Neural cell (in vitro differentiated cells): ENCODE data around the gene TMEM212. TPM values are rescaled to one million over a fixed set of nuclear protein-coding genes. Genes with fewer than 3 reads are reported as not detected.

ENCODE experiments used
- H2AFZ ChIP-seq: fragments of 200-600, 300-800 bp; sonication (generic), shearing (Covaris generic); 2 replicates; pipeline ENCODE4 v1.6.0; 2014; ENCODE audit warnings: low read depth, mild to moderate bottlenecking, antibody characterized with exemption, low read length, moderate library complexity
- H3F3A ChIP-seq: fragments of 200-600 bp; shearing (Covaris generic); 2 replicates; pipeline ENCODE4 v1.6.1; 2016; ENCODE audit warnings: mild to moderate bottlenecking, moderate library complexity, mixed read lengths, antibody characterized with exemption, low read length; ENCODE audit not compliant: insufficient read depth, poor library complexity, severe bottlenecking
- H3K27ac ChIP-seq: fragments of 200-600, 300-800 bp; sonication (generic), shearing (Covaris generic); 2 replicates; pipeline ENCODE4 v1.5.1; 2014; ENCODE audit warnings: mild to moderate bottlenecking, low read length, moderate library complexity
- H3K27me3 ChIP-seq: fragments of 300-800, 200-600 bp; sonication (generic), shearing (Covaris generic); 2 replicates; pipeline ENCODE4 v1.6.0; 2014; ENCODE audit warnings: mild to moderate bottlenecking, low read depth, low read length, moderate library complexity; ENCODE audit not compliant: insufficient read depth
- H3K36me3 ChIP-seq: fragments of 300-800, 200-600 bp; sonication (generic), shearing (Covaris generic); 2 replicates; pipeline ENCODE4 v1.5.1; 2014; ENCODE audit warnings: mild to moderate bottlenecking, antibody characterized with exemption, low read length, moderate library complexity; ENCODE audit not compliant: insufficient read depth
- H3K4me2 ChIP-seq: fragments of 300-800, 200-600 bp; sonication (generic), shearing (Covaris generic); 2 replicates; pipeline ENCODE4 v1.6.0; 2014; ENCODE audit warnings: mild to moderate bottlenecking, low read length
- H3K4me3 ChIP-seq: fragments of 300-800, 200-600 bp; sonication (generic), shearing (Covaris generic); 2 replicates; pipeline ENCODE4 v1.5.1; 2014; ENCODE audit warnings: mild to moderate bottlenecking, low read length, moderate library complexity
- H3K79me2 ChIP-seq: fragments of 200-600 bp; shearing (Covaris generic); replicated peaks from 2 replicates; pipeline ENCODE4 v1.6.0; 2014; ENCODE audit warnings: mild to moderate bottlenecking, low read length, moderate library complexity; ENCODE audit not compliant: insufficient read depth
- H3K9ac ChIP-seq: fragments of 300-800, 200-600 bp; sonication (generic), shearing (Covaris generic); 2 replicates; pipeline ENCODE4 v1.6.1; 2016; ENCODE audit warnings: mild to moderate bottlenecking, low read length, mixed read lengths
- H3K9me2 ChIP-seq: fragments of 200-600 bp; shearing (Covaris generic); 2 replicates; pipeline ENCODE4 v1.6.1; 2016; ENCODE audit warnings: mild to moderate bottlenecking, low read length, mixed read lengths; ENCODE audit not compliant: insufficient read depth
- H3K9me3 ChIP-seq: fragments of 200-600, 300-800 bp; sonication (generic), shearing (Covaris generic); 2 replicates; pipeline ENCODE4 v1.6.1; 2016; ENCODE audit warnings: mild to moderate bottlenecking, mixed run types, low read length, moderate library complexity, mixed read lengths
- H4K20me1 ChIP-seq: fragments of 200-600 bp; shearing (Covaris generic); 2 replicates; pipeline ENCODE4 v1.6.1; 2016; ENCODE audit warnings: mild to moderate bottlenecking, mixed run types; ENCODE audit not compliant: insufficient read depth
- CTCF ChIP-seq: fragments of 450-650 bp; IDR thresholded peaks from 2 replicates; pipeline ENCODE4 v1.5.1; 2014; ENCODE audit warnings: antibody characterized with exemption, mild to moderate bottlenecking, moderate library complexity; ENCODE audit not compliant: poor library complexity, severe bottlenecking
- EP300 ChIP-seq: fragments of 450-650 bp; conservative IDR thresholded peaks from 2 replicates; pipeline ENCODE4 v1.6.1; 2014; ENCODE audit warnings: antibody characterized with exemption, mild to moderate bottlenecking, moderate library complexity; ENCODE audit not compliant: poor library complexity, severe bottlenecking
- EZH2 ChIP-seq: fragments of 200-600, 300-800 bp; shearing (Covaris generic), sonication (generic); IDR thresholded peaks from 2 replicates; pipeline ENCODE4 v1.6.1; 2014; ENCODE audit warnings: antibody characterized with exemption, low read length, borderline replicate concordance, mild to moderate bottlenecking; ENCODE audit not compliant: insufficient read depth, poor library complexity, severe bottlenecking
- MXI1 ChIP-seq: fragments of 450-650 bp; conservative IDR thresholded peaks from 2 replicates; pipeline ENCODE4 v1.6.1; 2014; ENCODE audit warnings: antibody characterized with exemption, mild to moderate bottlenecking; ENCODE audit not compliant: poor library complexity, severe bottlenecking
- POLR2AphosphoS5 ChIP-seq: IDR thresholded peaks from 2 replicates; pipeline ENCODE4 v1.6.1; 2012
- RAD21 ChIP-seq: fragments of 450-650 bp; conservative IDR thresholded peaks from 2 replicates; pipeline ENCODE4 v1.6.1; 2014; ENCODE audit warnings: antibody characterized with exemption, mild to moderate bottlenecking, moderate library complexity
- SMC3 ChIP-seq: fragments of 450-650 bp; conservative IDR thresholded peaks from 2 replicates; pipeline ENCODE4 v1.6.1; 2014; ENCODE audit warnings: antibody characterized with exemption, mild to moderate bottlenecking, moderate library complexity; ENCODE audit not compliant: poor library complexity
- TAF1 ChIP-seq: IDR thresholded peaks from 2 replicates; pipeline ENCODE4 v1.6.1; 2012; ENCODE audit warnings: low read depth
- polyA plus RNA-seq: library from polyadenylated mRNA; depleted of rRNA; stranded (reverse); fragments of >200 nt; gene quantifications from 2 replicates; pipeline ENCODE4 v1.2.3, GENCODE V29; 2014
- TF ChIP-seq, protein P1 (sequence below): IDR thresholded peaks from 2 replicates; pipeline ENCODE4 v1.6.1; 2012; ENCODE audit warnings: borderline replicate concordance

Gene TMEM212
- polyA plus RNA-seq, 1 donor from 2014 or later: not detected

DNA sequence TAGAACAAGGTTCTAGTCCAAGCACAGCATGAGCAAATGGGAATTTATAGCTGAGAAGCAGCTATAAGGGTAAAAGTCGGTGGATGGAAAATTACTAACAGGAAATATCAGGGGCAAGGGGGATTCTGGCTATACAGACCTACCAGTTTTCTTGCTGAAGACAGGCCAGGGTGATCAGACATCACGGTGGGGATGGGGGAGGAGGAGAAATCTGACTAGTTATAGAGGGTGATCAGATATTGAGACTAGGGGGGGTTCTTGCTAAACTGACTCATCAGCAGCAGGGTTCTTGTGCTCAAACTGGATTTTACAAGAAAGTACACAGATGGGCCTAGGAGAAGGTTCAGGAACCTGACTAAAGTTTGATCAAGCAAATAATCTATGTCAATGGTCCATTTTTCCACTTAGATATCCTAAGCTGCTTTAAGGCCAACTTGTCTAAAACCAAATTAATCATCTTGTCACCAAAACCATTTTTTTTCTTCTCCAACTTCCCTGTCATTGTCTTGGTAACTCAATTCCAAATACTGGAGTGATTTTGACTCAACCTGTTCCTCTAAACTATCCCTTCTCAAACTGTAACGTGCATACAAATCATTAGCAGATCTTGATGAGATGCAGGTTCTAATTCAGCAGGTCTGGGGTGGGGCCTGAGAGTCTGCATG lies 4.6 kb downstream of the TMEM212 start:
- H3K9me2 ChIP-seq: no peaks in the 10 kb centered on the region
- no peak overlapping the region for H3K4me2 ChIP-seq
- H4K20me1 ChIP-seq: no peaks in the 10 kb centered on the region
- H3K27ac ChIP-seq: no peak overlapping the region
- no peaks in the 10 kb centered on the region for H3K27me3 ChIP-seq
- no peaks in the 10 kb centered on the region for H3K36me3 ChIP-seq
- H2AFZ ChIP-seq: no peak overlapping the region
- no peaks in the 10 kb centered on the region for H3K79me2 ChIP-seq
- no peaks in the 10 kb centered on the region for H3F3A ChIP-seq
- TF ChIP-seq EZH2: no peak
- TF ChIP-seq EP300: no peak
- no peak for TF ChIP-seq CTCF
- no peak for TF ChIP-seq POLR2AphosphoS5
- no peak for TF ChIP-seq SMC3
- TF ChIP-seq, protein P1, sequence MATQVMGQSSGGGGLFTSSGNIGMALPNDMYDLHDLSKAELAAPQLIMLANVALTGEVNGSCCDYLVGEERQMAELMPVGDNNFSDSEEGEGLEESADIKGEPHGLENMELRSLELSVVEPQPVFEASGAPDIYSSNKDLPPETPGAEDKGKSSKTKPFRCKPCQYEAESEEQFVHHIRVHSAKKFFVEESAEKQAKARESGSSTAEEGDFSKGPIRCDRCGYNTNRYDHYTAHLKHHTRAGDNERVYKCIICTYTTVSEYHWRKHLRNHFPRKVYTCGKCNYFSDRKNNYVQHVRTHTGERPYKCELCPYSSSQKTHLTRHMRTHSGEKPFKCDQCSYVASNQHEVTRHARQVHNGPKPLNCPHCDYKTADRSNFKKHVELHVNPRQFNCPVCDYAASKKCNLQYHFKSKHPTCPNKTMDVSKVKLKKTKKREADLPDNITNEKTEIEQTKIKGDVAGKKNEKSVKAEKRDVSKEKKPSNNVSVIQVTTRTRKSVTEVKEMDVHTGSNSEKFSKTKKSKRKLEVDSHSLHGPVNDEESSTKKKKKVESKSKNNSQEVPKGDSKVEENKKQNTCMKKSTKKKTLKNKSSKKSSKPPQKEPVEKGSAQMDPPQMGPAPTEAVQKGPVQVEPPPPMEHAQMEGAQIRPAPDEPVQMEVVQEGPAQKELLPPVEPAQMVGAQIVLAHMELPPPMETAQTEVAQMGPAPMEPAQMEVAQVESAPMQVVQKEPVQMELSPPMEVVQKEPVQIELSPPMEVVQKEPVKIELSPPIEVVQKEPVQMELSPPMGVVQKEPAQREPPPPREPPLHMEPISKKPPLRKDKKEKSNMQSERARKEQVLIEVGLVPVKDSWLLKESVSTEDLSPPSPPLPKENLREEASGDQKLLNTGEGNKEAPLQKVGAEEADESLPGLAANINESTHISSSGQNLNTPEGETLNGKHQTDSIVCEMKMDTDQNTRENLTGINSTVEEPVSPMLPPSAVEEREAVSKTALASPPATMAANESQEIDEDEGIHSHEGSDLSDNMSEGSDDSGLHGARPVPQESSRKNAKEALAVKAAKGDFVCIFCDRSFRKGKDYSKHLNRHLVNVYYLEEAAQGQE: no peak
- TF ChIP-seq RAD21: no peak
- no peak for TF ChIP-seq MXI1
- no peak for TF ChIP-seq TAF1
- H3K9ac ChIP-seq: no peak overlapping the region
- no peaks in the 10 kb centered on the region for H3K9me3 ChIP-seq
- H3K4me3 ChIP-seq: no peak overlapping the region

- no peak overlapping the region for H3K4me3 ChIP-seq
- no peak overlapping the region for H3K9ac ChIP-seq
- H4K20me1 ChIP-seq: no peaks in the 10 kb centered on the region
- H3K27ac ChIP-seq: no peak overlapping the region
- H3K9me2 ChIP-seq: no peaks in the 10 kb centered on the region
- no peaks in the 10 kb centered on the region for H3K9me3 ChIP-seq
- H3K4me2 ChIP-seq: no peak overlapping the region
- H2AFZ ChIP-seq: no peak overlapping the region
- H3K27me3 ChIP-seq: no peaks in the 10 kb centered on the region
- TF ChIP-seq RAD21: no peak
- TF ChIP-seq EZH2: no peak
- TF ChIP-seq SMC3: no peak
- no peak for TF ChIP-seq TAF1
- no peaks in the 10 kb centered on the region for H3K79me2 ChIP-seq
- no peaks in the 10 kb centered on the region for H3K36me3 ChIP-seq
- no peaks in the 10 kb centered on the region for H3F3A ChIP-seq
These were observed 6.6 kb downstream of the TMEM212 start for GRCh38 chr3:171849617-171850319.
